H9 (cell line): Measurements from ENCODE around the gene RIT2. TPM values are rescaled to one million over a fixed set of nuclear protein-coding genes. Genes with fewer than 3 reads are reported as not detected.

Experiments used
- DNase-seq: peaks from one replicate; pipeline ENCODE4 v3.0.0-alpha.2; 2017
- H2AFZ ChIP-seq: one replicate; pipeline ENCODE4 v1.6.1; 2013; ENCODE audit warnings: mild to moderate bottlenecking, low read length, control low read depth, moderate library complexity
- H2AK5ac ChIP-seq: 2 replicates; pipeline ENCODE4 v1.6.1; 2013; ENCODE audit warnings: low read length, control low read depth, mixed read lengths; ENCODE audit not compliant: insufficient read length
- H2BK120ac ChIP-seq: one replicate; pipeline ENCODE4 v1.6.1; 2013; ENCODE audit warnings: low read depth, mild to moderate bottlenecking, low read length, control low read depth, inconsistent platforms; ENCODE audit not compliant: poor library complexity, severe bottlenecking
- H2BK12ac ChIP-seq: 2 replicates; pipeline ENCODE4 v1.6.1; 2013; ENCODE audit warnings: low read length, control low read depth, mixed read lengths, low read depth; ENCODE audit not compliant: insufficient read length
- H2BK15ac ChIP-seq: 2 replicates; pipeline ENCODE4 v1.6.1; 2013; ENCODE audit warnings: low read depth, low read length, control low read depth
- H2BK20ac ChIP-seq: one replicate; pipeline ENCODE4 v1.6.1; 2013; ENCODE audit warnings: low read depth, mild to moderate bottlenecking, low read length, control low read depth, inconsistent platforms; ENCODE audit not compliant: poor library complexity, severe bottlenecking
- H2BK5ac ChIP-seq: 2 replicates; pipeline ENCODE4 v1.6.1; 2013; ENCODE audit warnings: low read length, control low read depth, mixed read lengths; ENCODE audit not compliant: insufficient read length
- H3K14ac ChIP-seq: 2 replicates; pipeline ENCODE4 v1.6.1; 2013; ENCODE audit warnings: low read length, control low read depth; ENCODE audit not compliant: insufficient read depth
- H3K18ac ChIP-seq: 2 replicates; pipeline ENCODE4 v1.6.1; 2013; ENCODE audit warnings: low read depth, mild to moderate bottlenecking, mixed read lengths, low read length, control low read depth; ENCODE audit not compliant: insufficient read length
- H3K23ac ChIP-seq: 2 replicates; pipeline ENCODE4 v1.6.1; 2013; ENCODE audit warnings: low read length, control low read depth, mixed read lengths, low read depth; ENCODE audit not compliant: insufficient read length
- H3K23me2 ChIP-seq: 2 replicates; pipeline ENCODE4 v1.6.1; 2013; ENCODE audit warnings: low read depth, mild to moderate bottlenecking, mixed read lengths, low read length, control low read depth; ENCODE audit not compliant: insufficient read length, poor library complexity, severe bottlenecking
- H3K27ac ChIP-seq: 2 replicates; pipeline ENCODE4 v1.5.1; 2013; ENCODE audit warnings: low read length, control low read depth, mixed read lengths, low read depth; ENCODE audit not compliant: insufficient read length
- H3K27me3 ChIP-seq: 2 replicates; pipeline ENCODE4 v1.6.1; 2013; ENCODE audit warnings: low read length, control low read depth, inconsistent platforms; ENCODE audit not compliant: insufficient read depth
- H3K4ac ChIP-seq: 2 replicates; pipeline ENCODE4 v1.6.1; 2013; ENCODE audit warnings: low read depth, mild to moderate bottlenecking, control low read depth, inconsistent platforms, low read length, moderate library complexity
- H3K4me1 ChIP-seq: 2 replicates; pipeline ENCODE4 v1.6.1; 2013; ENCODE audit warnings: low read length, control low read depth, inconsistent platforms; ENCODE audit not compliant: insufficient read depth
- H3K4me2 ChIP-seq: 2 replicates; pipeline ENCODE4 v1.6.1; 2013; ENCODE audit warnings: low read length, control low read depth, mixed read lengths; ENCODE audit not compliant: insufficient read length, insufficient read depth
- H3K56ac ChIP-seq: 2 replicates; pipeline ENCODE4 v1.6.1; 2013; ENCODE audit warnings: low read depth, mild to moderate bottlenecking, mixed read lengths, low read length, control low read depth; ENCODE audit not compliant: insufficient read length
- H3K79me1 ChIP-seq: 2 replicates; pipeline ENCODE4 v1.6.1; 2013; ENCODE audit warnings: low read depth, mild to moderate bottlenecking, moderate library complexity, low read length, control low read depth, inconsistent platforms; ENCODE audit not compliant: insufficient read depth, poor library complexity, severe bottlenecking
- H3K79me2 ChIP-seq: 2 replicates; pipeline ENCODE4 v1.6.1; 2013; ENCODE audit warnings: low read length, control low read depth, inconsistent platforms; ENCODE audit not compliant: insufficient read depth
- H3K9ac ChIP-seq: 2 replicates; pipeline ENCODE4 v1.6.1; 2013; ENCODE audit warnings: low read length, control low read depth, mixed read lengths; ENCODE audit not compliant: insufficient read length; ENCODE audit errors: extremely low read depth
- H3K9me3 ChIP-seq: one replicate; pipeline ENCODE4 v1.6.1; 2013; ENCODE audit warnings: low read depth, low read length, inconsistent platforms; ENCODE audit not compliant: control insufficient read depth
- H3T11ph ChIP-seq: one replicate; pipeline ENCODE4 v1.6.1; 2013; ENCODE audit warnings: mild to moderate bottlenecking, low read length, control low read depth, inconsistent platforms
- H4K20me1 ChIP-seq: one replicate; pipeline ENCODE4 v1.6.1; 2013; ENCODE audit not compliant: control insufficient read depth, insufficient read length, insufficient read depth
- H4K5ac ChIP-seq: 2 replicates; pipeline ENCODE4 v1.6.1; 2013; ENCODE audit warnings: low read depth, mild to moderate bottlenecking, mixed read lengths, low read length, control low read depth; ENCODE audit not compliant: insufficient read length
- H4K8ac ChIP-seq: replicated peaks from 2 replicates; pipeline ENCODE4 v1.6.1; 2013; ENCODE audit warnings: low read length, control low read depth, mixed read lengths, low read depth; ENCODE audit not compliant: insufficient read length
- H4K91ac ChIP-seq: 2 replicates; pipeline ENCODE4 v1.6.1; 2013; ENCODE audit warnings: low read depth, mild to moderate bottlenecking, moderate library complexity, mixed read lengths, low read length, control low read depth; ENCODE audit not compliant: insufficient read length
- H3K27ac Mint-ChIP-seq, 3 experiments: 2 replicates in 2 of 3; 3 replicates in 1 of 3; pipeline ENCODE4 v1.8.0; 2020 to 2021; ENCODE audit warnings: mixed read lengths in 3 of 3, mild to moderate bottlenecking in 1 of 3, moderate library complexity in 1 of 3
- H3K27me3 Mint-ChIP-seq: 2 replicates; pipeline ENCODE4 v1.8.0; 2021; ENCODE audit warnings: low read depth, mild to moderate bottlenecking, moderate library complexity, mixed read lengths
- H3K36me3 Mint-ChIP-seq, 3 experiments: 2 replicates in 2 of 3; 3 replicates in 1 of 3; pipeline ENCODE4 v1.8.0; 2020 to 2021; ENCODE audit warnings: low read depth in 3 of 3, mixed read lengths in 3 of 3; ENCODE audit not compliant: insufficient read depth in 1 of 3
- H3K4me1 Mint-ChIP-seq, 2 experiments: 2 replicates each; pipeline ENCODE4 v1.8.0; 2020; ENCODE audit warnings: mixed read lengths in 2 of 2
- H3K4me3 Mint-ChIP-seq, 2 experiments: 2 replicates in 1 of 2; 3 replicates in 1 of 2; pipeline ENCODE4 v1.8.0; 2020 to 2021; ENCODE audit warnings: mild to moderate bottlenecking in 2 of 2, mixed read lengths in 2 of 2, moderate library complexity in 1 of 2
- H3K9me3 Mint-ChIP-seq, 2 experiments: 2 replicates in 1 of 2; 3 replicates in 1 of 2; pipeline ENCODE4 v1.8.0; 2020; ENCODE audit warnings: mild to moderate bottlenecking in 2 of 2, mixed read lengths in 2 of 2, moderate library complexity in 1 of 2
- WGBS: extraction: QIAGEN DNeasy Blood & Tissue Kit; methylation state at CpG from one replicate; pipeline ENCODE4 v1.1.7; 2013; ENCODE audit warnings: missing lambda C conversion rate, low lambda C conversion rate, mixed read lengths; ENCODE audit not compliant: insufficient read length; ENCODE audit errors: extremely low coverage; 5-methylcytosine and 5-hydroxymethylcytosine counted together
- total RNA-seq: library from RNA; stranded (reverse); gene quantifications from 2 replicates; pipeline ENCODE4 v1.2.1, GENCODE V29; 2021
- TF ChIP-seq, protein P1 (sequence below): fragments of 200-600 bp; sonication (generic); conservative IDR thresholded peaks from 3 replicates; pipeline ENCODE4 v1.8.0; 2021; ENCODE audit warnings: antibody characterized with exemption, mild to moderate bottlenecking

RIT2 gene
- total RNA-seq, 1 experiment from 2014 or later = 1.2 TPM

GRCh38 chr18:42734520-42734919 is 381.0 kb downstream of the RIT2 start:
- peak overlapping the region in 1 of 3 experiments; percentile 8; a peak in 1 of 7 replicates for H3K27ac Mint-ChIP-seq
- Histone ChIP-seq H2BK120ac (no peak overlapping the region), H3K27ac (no peak overlapping the region), H3K27me3 (no peaks in the 10 kb centered on the region), H4K91ac (no peak overlapping the region), H3K56ac (no peak overlapping the region), H3K23ac (no peak overlapping the region), H2BK15ac (no peak overlapping the region), H3K18ac (no peak overlapping the region), H4K8ac (no peak overlapping the region), H2BK12ac (no peak overlapping the region), H3K4ac (no peak overlapping the region), H3T11ph (no peak overlapping the region), H3K23me2 (no peaks in the 10 kb centered on the region), H2BK20ac (no peak overlapping the region), H3K9ac (no peak overlapping the region), H4K20me1 (no peaks in the 10 kb centered on the region), H2AFZ (no peak overlapping the region), H2AK5ac (no peak overlapping the region), H3K4me2 (no peak overlapping the region), H3K79me1 (no peaks in the 10 kb centered on the region), H2BK5ac (no peak overlapping the region), H3K14ac (no peak overlapping the region), H4K5ac (no peak overlapping the region), H3K9me3 (no peaks in the 10 kb centered on the region), H3K79me2 (no peaks in the 10 kb centered on the region), H3K4me1 (no peaks in the 10 kb centered on the region)
- no CpG with 5 or more reads among the region's 3 CpGs for WGBS
- no peaks in the 10 kb centered on the region for H3K27me3 Mint-ChIP-seq
- H3K4me3 Mint-ChIP-seq = no peak overlapping the region
- peaks cover 0 to 3% of the 10 kb centered on the region in 2 experiments; a peak in 3 of 5 replicates for H3K9me3 Mint-ChIP-seq
- DNase-seq = no peak
- peaks cover 0 to 13% (median 4%) of the 10 kb centered on the region in 3 experiments; a peak in 4 of 7 replicates for H3K36me3 Mint-ChIP-seq
- peaks cover 16 to 19% of the 10 kb centered on the region in 2 experiments for H3K4me1 Mint-ChIP-seq
- TF ChIP-seq, protein P1, sequence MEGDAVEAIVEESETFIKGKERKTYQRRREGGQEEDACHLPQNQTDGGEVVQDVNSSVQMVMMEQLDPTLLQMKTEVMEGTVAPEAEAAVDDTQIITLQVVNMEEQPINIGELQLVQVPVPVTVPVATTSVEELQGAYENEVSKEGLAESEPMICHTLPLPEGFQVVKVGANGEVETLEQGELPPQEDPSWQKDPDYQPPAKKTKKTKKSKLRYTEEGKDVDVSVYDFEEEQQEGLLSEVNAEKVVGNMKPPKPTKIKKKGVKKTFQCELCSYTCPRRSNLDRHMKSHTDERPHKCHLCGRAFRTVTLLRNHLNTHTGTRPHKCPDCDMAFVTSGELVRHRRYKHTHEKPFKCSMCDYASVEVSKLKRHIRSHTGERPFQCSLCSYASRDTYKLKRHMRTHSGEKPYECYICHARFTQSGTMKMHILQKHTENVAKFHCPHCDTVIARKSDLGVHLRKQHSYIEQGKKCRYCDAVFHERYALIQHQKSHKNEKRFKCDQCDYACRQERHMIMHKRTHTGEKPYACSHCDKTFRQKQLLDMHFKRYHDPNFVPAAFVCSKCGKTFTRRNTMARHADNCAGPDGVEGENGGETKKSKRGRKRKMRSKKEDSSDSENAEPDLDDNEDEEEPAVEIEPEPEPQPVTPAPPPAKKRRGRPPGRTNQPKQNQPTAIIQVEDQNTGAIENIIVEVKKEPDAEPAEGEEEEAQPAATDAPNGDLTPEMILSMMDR = no peak
